ENCODE results near the gene PTK7. TPM values are rescaled to one million over a fixed set of nuclear protein-coding genes. Genes with fewer than 3 reads are reported as not detected.

The PTK7 gene
- total and polyA plus RNA-seq, 7 donors, result 0.17 to 1.6 (median 0.67) TPM

DNA sequence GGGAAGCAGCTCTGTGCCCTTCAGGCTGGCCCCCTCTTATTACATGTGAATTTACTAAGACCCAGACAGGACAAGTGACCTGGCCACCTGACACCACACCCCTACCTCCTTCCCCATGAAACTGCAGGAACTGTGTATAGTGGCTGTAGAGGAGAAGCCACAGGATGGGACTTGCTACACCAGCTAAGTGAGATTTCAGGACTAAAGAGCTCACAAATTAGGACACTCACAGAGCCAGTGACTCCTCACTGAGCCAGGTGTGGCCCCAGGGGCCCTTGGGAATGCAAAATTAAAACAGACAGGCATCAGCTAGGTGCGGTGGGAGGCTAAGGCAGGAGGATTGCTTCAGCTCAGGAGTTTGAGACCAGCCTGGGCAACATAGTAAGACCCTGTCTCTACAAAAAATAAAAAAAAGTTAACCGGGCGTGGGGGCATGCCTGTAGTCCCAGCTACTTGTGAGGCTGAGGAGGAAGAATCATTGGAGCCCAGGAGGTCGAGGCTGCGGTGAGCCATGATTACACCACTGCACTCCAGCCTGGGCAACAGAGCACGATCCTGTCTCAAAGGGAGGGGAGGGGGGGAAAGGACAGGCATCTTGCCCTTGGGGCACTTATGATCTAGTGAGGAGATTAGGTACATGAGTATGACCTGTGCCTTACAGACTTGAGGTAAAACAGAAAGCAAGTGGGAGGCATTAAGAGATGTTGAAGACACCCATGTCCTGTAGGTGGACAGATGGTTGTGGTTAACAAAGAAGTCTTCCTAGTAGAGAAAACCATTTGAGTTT is 71.8 kb downstream of the PTK7 start:
- Histone ChIP-seq H3K36me3 (ENCODE audit: insufficient read depth in 1 of 2, low read depth in 1 of 2) (no peaks in the 10 kb centered on the region), H3K4me1 (peaks cover 21% of the 10 kb centered on the region), H3K4me3 (no peak overlapping the region), H3K27ac (peak overlapping the region; percentile 84), H3K9me3 (no peaks in the 10 kb centered on the region), H3K27me3 (ENCODE audit: insufficient read depth in 3 of 3, low read length in 2 of 3) (no peaks in the 10 kb centered on the region)
- ATAC-seq, result peak in 1 of 4 donors; percentile 6
- 85 to 93% (median 86%) methylated on average over 6 of the region's 6 CpGs for WGBS, 3 donors
- TF ChIP-seq, protein P1, sequence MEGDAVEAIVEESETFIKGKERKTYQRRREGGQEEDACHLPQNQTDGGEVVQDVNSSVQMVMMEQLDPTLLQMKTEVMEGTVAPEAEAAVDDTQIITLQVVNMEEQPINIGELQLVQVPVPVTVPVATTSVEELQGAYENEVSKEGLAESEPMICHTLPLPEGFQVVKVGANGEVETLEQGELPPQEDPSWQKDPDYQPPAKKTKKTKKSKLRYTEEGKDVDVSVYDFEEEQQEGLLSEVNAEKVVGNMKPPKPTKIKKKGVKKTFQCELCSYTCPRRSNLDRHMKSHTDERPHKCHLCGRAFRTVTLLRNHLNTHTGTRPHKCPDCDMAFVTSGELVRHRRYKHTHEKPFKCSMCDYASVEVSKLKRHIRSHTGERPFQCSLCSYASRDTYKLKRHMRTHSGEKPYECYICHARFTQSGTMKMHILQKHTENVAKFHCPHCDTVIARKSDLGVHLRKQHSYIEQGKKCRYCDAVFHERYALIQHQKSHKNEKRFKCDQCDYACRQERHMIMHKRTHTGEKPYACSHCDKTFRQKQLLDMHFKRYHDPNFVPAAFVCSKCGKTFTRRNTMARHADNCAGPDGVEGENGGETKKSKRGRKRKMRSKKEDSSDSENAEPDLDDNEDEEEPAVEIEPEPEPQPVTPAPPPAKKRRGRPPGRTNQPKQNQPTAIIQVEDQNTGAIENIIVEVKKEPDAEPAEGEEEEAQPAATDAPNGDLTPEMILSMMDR (IDR thresholded peaks at IDR 0.05), result no peak
- DNase-seq, result no peak
- intact Hi-C loops (cut with DNase I), result no loop called here

DNA sequence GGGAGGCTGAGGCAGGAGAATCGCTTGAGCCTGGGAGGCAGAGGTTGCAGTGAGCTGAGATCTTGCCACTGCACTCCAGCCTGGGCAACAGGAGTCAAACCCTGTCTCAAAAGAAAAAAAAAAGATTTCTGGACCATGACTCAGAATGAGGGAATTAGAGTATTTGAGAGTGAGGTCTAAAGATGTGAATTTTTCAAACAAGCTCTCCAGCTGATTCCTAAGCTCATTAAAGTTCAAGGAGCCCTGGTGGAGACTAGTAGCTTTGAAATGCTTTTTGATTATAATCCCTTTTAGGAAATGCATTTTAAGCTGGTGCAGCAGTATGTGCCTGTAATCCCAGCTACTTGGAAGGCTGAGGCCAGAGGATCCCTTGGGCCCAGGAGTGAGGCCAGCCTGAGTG is 73.2 kb downstream of the PTK7 start:
- WGBS, 3 donors, result 93 to 98% (median 96%) methylated on average over 1 of the region's 1 CpG
- intact Hi-C loops (cut with DNase I), result no loop called here

DNA sequence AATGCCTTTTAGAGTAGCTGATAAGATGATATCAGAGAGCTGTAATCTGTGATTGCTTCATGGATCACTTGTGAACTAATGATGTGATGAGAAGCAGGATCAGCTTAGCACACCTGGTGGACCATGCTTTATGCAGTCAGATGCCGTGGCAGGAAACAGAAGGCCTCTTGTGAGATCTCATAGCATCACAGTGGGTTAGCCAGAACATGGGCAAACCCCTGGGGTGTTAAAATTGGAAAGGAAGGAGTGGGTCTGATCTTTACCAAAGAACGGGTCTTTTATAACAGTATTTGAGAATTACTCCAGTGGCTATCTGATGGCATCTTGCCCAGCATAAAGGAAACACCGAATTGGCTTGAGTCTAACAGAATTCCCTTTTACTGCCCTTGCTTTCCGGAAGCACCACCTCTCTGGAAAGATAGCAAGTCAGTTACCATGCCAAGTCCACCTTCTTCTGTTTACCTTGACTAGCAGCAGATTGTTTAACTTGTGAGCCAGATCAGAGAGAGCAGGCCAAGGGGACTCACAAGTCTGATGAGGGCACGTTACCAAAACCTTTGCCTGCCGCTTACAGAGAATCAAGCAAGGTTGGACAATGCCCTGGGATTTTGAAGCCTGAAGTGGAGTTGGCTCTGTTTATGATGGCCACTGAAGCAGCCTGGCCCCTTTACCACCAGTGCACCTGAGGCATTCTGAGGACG is 74.1 kb downstream of the PTK7 start:
- no peaks in the 10 kb centered on the region for H3K9me3 ChIP-seq
- TF ChIP-seq, protein P1 (IDR thresholded peaks at IDR 0.05), result no peak
- no peaks in the 10 kb centered on the region for H3K27me3 ChIP-seq (ENCODE audit: insufficient read depth in 3 of 3, low read length in 2 of 3)
- no peak overlapping the region for H3K27ac ChIP-seq
- peaks cover 16% of the 10 kb centered on the region for H3K4me1 ChIP-seq
- no peak for DNase-seq
- no peak overlapping the region for H3K4me3 ChIP-seq
- WGBS, 3 donors, result 63 to 70% (median 66%) methylated on average over 7 of the region's 7 CpGs
- intact Hi-C loops (cut with DNase I), result no loop called here
- no peaks in the 10 kb centered on the region for H3K36me3 ChIP-seq (ENCODE audit: insufficient read depth in 1 of 2, low read depth in 1 of 2)
- no peak for ATAC-seq

More for the DNA sequence above, 73.2 kb downstream of the PTK7 start:
- ATAC-seq, result no peak
- Histone ChIP-seq H3K36me3 (ENCODE audit: insufficient read depth in 1 of 2, low read depth in 1 of 2) (no peaks in the 10 kb centered on the region), H3K9me3 (no peaks in the 10 kb centered on the region), H3K27ac (no peak overlapping the region), H3K4me1 (peaks cover 16% of the 10 kb centered on the region), H3K27me3 (ENCODE audit: insufficient read depth in 3 of 3, low read length in 2 of 3) (no peaks in the 10 kb centered on the region), H3K4me3 (no peak overlapping the region)
- TF ChIP-seq, protein P1 (IDR thresholded peaks at IDR 0.05), result no peak
- no peak for DNase-seq

DNA sequence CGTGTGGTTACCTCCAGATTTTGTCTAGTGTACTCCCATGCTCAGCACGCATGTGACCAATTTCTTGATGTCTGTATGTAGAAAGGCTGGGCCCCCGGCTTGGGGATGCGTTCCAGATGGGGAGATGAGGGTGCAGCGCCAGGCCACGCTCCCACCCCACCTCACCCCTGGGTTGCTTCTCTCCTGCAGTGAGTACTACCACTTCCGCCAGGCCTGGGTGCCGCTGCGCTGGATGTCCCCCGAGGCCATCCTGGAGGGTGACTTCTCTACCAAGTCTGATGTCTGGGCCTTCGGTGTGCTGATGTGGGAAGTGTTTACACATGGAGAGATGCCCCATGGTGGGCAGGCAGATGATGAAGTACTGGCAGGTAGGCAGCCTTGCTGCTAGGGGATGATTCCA is 83.5 kb downstream of the PTK7 start:
- no peak overlapping the region for H3K4me3 ChIP-seq
- TF ChIP-seq, protein P1 (IDR thresholded peaks at IDR 0.05), result no peak
- no peaks in the 10 kb centered on the region for H3K36me3 ChIP-seq (ENCODE audit: insufficient read depth in 1 of 2, low read depth in 1 of 2)
- 95 to 98% (median 97%) methylated on average over 11 of the region's 11 CpGs for WGBS, 3 donors
- H3K9me3 ChIP-seq, result no peaks in the 10 kb centered on the region
- DNase-seq (no peak), ATAC-seq (no peak)
- H3K27ac ChIP-seq, result no peak overlapping the region
- no peaks in the 10 kb centered on the region for H3K27me3 ChIP-seq (ENCODE audit: insufficient read depth in 3 of 3, low read length in 2 of 3)
- no peaks in the 10 kb centered on the region for H3K4me1 ChIP-seq
- intact Hi-C loops (cut with DNase I), result no loop called here

All from psoas muscle (tissue), 8 donors.